Stimulated activated CD4-positive, alpha-beta T cell treated with anti-CD3 and anti-CD28 coated beads, Interleukin-2, amount 100 ng/mL, for 24 hours (primary cell): Measurements from ENCODE around the gene ZNF500.

Source experiments
- DNase-seq, 2 donors: peaks; one replicate each; pipeline ENCODE4 v3.0.0-alpha.2; 2020

The ZNF500 gene

GRCh38 chr16:4766875-4767628 lies at the start of gene ZNF500:
ZNF500 (minus strand) TSS chr16:4767162; CDS start chr16:4765978, 1,184 bp downstream.
- DNase-seq, result peak; percentile 98 to 99

- DNase-seq, result no peak
Observed at GRCh38 chr16:4814542-4815173, 47.7 kb upstream of the ZNF500 start.

GRCh38 chr16:4814046-4814445 lies 47.1 kb upstream of the ZNF500 start:
- DNase-seq, result no peak

GRCh38 chr16:4813251-4814003 lies 46.5 kb upstream of the ZNF500 start:
- DNase-seq, result no peak

GRCh38 chr16:4811773-4812172 lies 44.8 kb upstream of the ZNF500 start:
- DNase-seq, result no peak

- no peak for DNase-seq
Observed at GRCh38 chr16:4811242-4811641, 44.3 kb upstream of the ZNF500 start.

- no peak for DNase-seq
Observed at GRCh38 chr16:4806280-4806679, 39.3 kb upstream of the ZNF500 start.

- DNase-seq, result no peak
Observed at GRCh38 chr16:4805231-4805630, 38.3 kb upstream of the ZNF500 start.

- no peak for DNase-seq
Observed at GRCh38 chr16:4803898-4804762, 37.2 kb upstream of the ZNF500 start.

GRCh38 chr16:4803401-4803844 lies 36.5 kb upstream of the ZNF500 start:
- no peak for DNase-seq

GRCh38 chr16:4802659-4803287 lies 35.8 kb upstream of the ZNF500 start:
- peak; percentile 91 to 93 for DNase-seq

GRCh38 chr16:4801962-4802658 lies 35.1 kb upstream of the ZNF500 start, which contains the start of gene ROGDI:
ROGDI (minus strand) TSS chr16:4802633; CDS start chr16:4802571, 62 bp downstream.
- peak; percentile 75 to 81 for DNase-seq

- no peak for DNase-seq
Observed at GRCh38 chr16:4801051-4801961, 34.3 kb upstream of the ZNF500 start.

- DNase-seq, result no peak
Observed at GRCh38 chr16:4800290-4801041, 33.5 kb upstream of the ZNF500 start.

GRCh38 chr16:4799171-4799855 lies 32.4 kb upstream of the ZNF500 start:
- DNase-seq, result no peak

GRCh38 chr16:4798456-4798855 lies 31.5 kb upstream of the ZNF500 start:
- no peak for DNase-seq

GRCh38 chr16:4797805-4798252 lies 30.9 kb upstream of the ZNF500 start:
- DNase-seq, result no peak

GRCh38 chr16:4796982-4797804 lies 30.2 kb upstream of the ZNF500 start:
- no peak for DNase-seq
